Right atrium auricular region (tissue), 2 donors: ENCODE results near the gene SF3B6. TPM values are rescaled to one million over a fixed set of nuclear protein-coding genes. Genes with fewer than 3 reads are reported as not detected.

Experiments
- DNase-seq: peaks from one replicate; pipeline ENCODE4 v3.0.0-alpha.2; 2019; ENCODE audit warnings: low spot score
- H3K27ac ChIP-seq, 2 donors: fragments of 200-600 bp; sonication (generic); 1 replicate in 1 of 2; 2 replicates in 1 of 2; pipeline ENCODE4 v1.5.1; 2016 to 2019
- H3K27me3 ChIP-seq, 2 donors: fragments of 200-600 bp; sonication (generic); one replicate each; pipeline versions ENCODE4 v1.5.1 to v1.6.0; 2017 to 2019
- H3K36me3 ChIP-seq: fragments of 200-600 bp; sonication (generic); one replicate; pipeline ENCODE4 v1.5.1; 2016
- H3K4me1 ChIP-seq, 2 donors: fragments of 200-600 bp; sonication (generic); one replicate each; pipeline versions ENCODE4 v1.5.1 to v1.6.0; 2017 to 2019
- H3K4me3 ChIP-seq, 2 donors: fragments of 200-600 bp; sonication (generic); 1 replicate in 1 of 2; 2 replicates in 1 of 2; pipeline ENCODE4 v1.5.1; 2017 to 2019; ENCODE audit warnings: mild to moderate bottlenecking in 1 of 2, moderate library complexity in 1 of 2
- H3K9me3 ChIP-seq, 2 donors: fragments of 200-600 bp; sonication (generic); one replicate each; pipeline ENCODE4 v1.5.1; 2019
- total RNA-seq, 2 donors: library from RNA; depleted of rRNA; stranded (reverse); fragments of >200 nt; gene quantifications; one replicate each; pipeline ENCODE4 v1.1.0, GENCODE V29; 2016
- TF ChIP-seq, protein P1 (sequence below), 2 donors: fragments of 200-600 bp; sonication (generic); IDR thresholded peaks; one replicate each; pipeline ENCODE4 v1.5.1; 2019; ENCODE audit warnings: antibody characterized with exemption in 2 of 2

Gene SF3B6, protein sequence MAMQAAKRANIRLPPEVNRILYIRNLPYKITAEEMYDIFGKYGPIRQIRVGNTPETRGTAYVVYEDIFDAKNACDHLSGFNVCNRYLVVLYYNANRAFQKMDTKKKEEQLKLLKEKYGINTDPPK
- 10 to 100 TPM; 71.2 to 74.8 TPM for total RNA-seq

DNA sequence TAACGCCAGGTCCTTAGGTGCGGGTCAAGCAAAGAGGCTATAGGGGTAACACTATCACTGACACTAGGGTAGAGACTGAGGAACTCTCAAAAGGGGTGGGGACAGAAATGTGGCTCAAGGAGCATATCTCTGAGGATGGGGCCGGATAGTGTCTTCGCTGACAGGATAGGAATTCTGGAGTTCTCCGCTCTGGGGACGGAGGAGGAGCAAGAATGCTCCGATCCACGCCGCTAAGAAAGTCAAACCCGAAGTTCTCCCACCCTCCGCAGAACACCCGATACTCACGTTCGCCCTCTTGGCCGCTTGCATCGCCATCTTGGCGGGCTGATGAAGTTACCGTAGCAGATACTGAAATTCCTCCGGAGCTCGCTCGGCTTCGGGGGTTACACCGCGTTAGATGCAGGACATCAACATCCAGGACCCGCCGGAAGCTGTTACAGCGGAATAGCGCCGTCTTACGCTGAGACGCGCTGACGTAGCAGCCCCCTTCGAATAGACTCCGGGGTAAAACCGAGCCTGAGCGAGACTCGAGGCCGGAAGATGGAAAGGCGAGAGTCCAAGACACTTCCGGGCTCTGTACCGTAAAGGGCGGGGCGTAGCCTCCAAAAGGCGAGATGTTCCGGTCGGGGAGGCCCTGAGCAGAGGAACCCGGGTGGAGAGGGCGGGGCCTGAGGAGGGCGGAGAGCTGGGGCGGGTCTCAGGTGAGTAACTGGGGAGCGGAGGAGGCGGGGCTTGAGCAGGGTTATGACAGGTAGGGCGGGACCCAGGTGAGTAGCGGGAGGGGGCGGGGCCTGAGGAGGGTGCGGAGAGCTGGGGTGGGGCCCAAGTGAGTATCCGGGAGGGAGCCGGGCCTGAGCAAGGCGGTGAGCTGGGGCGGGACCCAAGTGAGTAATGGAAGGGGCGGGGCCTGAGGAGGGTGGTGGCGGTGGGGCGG, at the start of gene SF3B6:
TSS of gene SF3B6 (minus strand) at position 412 of the 934 bp plus-strand sequence. CDS start at position 315, 97 bp downstream.
- peak within 1 kb of the TSS; percentile 87 to 90 for H3K27ac ChIP-seq
- peak; percentile 97 for DNase-seq
- no peaks in the 10 kb centered on the region for H3K27me3 ChIP-seq
- H3K36me3 ChIP-seq = peaks cover 18% of the 10 kb centered on the region
- H3K4me3 ChIP-seq = peak within 1 kb of the TSS; percentile 73 to 74
- TF ChIP-seq, protein P1, sequence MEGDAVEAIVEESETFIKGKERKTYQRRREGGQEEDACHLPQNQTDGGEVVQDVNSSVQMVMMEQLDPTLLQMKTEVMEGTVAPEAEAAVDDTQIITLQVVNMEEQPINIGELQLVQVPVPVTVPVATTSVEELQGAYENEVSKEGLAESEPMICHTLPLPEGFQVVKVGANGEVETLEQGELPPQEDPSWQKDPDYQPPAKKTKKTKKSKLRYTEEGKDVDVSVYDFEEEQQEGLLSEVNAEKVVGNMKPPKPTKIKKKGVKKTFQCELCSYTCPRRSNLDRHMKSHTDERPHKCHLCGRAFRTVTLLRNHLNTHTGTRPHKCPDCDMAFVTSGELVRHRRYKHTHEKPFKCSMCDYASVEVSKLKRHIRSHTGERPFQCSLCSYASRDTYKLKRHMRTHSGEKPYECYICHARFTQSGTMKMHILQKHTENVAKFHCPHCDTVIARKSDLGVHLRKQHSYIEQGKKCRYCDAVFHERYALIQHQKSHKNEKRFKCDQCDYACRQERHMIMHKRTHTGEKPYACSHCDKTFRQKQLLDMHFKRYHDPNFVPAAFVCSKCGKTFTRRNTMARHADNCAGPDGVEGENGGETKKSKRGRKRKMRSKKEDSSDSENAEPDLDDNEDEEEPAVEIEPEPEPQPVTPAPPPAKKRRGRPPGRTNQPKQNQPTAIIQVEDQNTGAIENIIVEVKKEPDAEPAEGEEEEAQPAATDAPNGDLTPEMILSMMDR (IDR thresholded peaks at IDR 0.05) = no peak
- H3K4me1 ChIP-seq = peaks cover 0 to 23% of the 10 kb centered on the region in 2 donors
- no peaks in the 10 kb centered on the region for H3K9me3 ChIP-seq

DNA sequence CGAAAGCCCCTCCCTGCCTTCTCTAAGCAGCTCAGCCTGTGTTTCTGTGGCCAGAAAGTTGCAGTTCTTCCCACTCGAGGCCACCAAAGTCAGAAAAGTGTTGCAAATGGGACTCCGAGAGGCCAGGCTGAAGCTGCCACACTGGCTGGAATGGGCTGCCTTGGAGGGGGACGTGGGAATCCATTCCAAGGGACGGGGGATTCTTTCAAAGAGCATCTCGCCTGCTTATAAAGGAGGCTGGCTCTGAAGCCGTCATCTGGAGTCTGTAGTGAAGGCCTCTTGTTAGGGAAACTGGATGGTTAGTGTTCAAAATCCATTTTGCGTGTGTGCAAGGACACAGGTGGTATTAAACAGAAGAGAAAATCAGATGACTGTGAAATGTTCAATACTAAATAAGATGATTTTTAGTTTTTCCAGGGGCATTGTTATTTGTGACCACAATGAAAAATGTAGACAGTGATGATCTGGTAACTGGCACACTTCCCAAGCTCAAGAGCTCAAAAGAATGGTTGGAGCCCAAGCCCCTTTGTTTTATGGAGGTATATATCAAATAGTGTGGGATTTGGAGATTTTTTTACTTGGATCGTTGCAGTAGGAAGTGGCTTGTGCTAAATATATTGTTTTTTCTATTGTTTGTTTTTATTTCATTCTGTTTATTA, 47.9 kb upstream of the SF3B6 start:
- no peaks in the 10 kb centered on the region for H3K9me3 ChIP-seq
- TF ChIP-seq, protein P1 (IDR thresholded peaks at IDR 0.05) = no peak
- H3K27me3 ChIP-seq = no peaks in the 10 kb centered on the region
- H3K36me3 ChIP-seq = no peaks in the 10 kb centered on the region
- peaks cover 0 to 30% of the 10 kb centered on the region in 2 donors for H3K4me1 ChIP-seq
- DNase-seq = no peak
- H3K4me3 ChIP-seq = peak overlapping the region; percentile 65 to 77
- peak overlapping the region; percentile 92 to 96 for H3K27ac ChIP-seq

GRCh38 chr2:24123195-24123921, 47.2 kb upstream of the SF3B6 start, which contains the start of the genes FAM228B and PFN4:
FAM228B (plus strand) TSS chr2:24123469; CDS start chr2:24124362, 893 bp downstream.
PFN4 (minus strand) TSS chr2:24123334; CDS start chr2:24122535, 799 bp downstream.
- peak within 1 kb of the TSS; percentile 65 to 77 for H3K4me3 ChIP-seq
- H3K27ac ChIP-seq = peak within 1 kb of the TSS; percentile 92 to 96
- H3K36me3 ChIP-seq = no peaks in the 10 kb centered on the region
- H3K27me3 ChIP-seq = no peaks in the 10 kb centered on the region
- H3K4me1 ChIP-seq = peaks cover 0 to 30% of the 10 kb centered on the region in 2 donors
- no peaks in the 10 kb centered on the region for H3K9me3 ChIP-seq
- TF ChIP-seq, protein P1 (IDR thresholded peaks at IDR 0.05) = no peak
- DNase-seq = peak; percentile 88

GRCh38 chr2:24122366-24123194, 46.5 kb upstream of the SF3B6 start:
- Histone ChIP-seq H3K27me3 (no peaks in the 10 kb centered on the region), H3K4me3 (peak overlapping the region; percentile 65 to 77), H3K36me3 (no peaks in the 10 kb centered on the region), H3K4me1 (peaks cover 0 to 30% of the 10 kb centered on the region in 2 donors), H3K27ac (peak overlapping the region; percentile 92 to 96), H3K9me3 (no peaks in the 10 kb centered on the region)
- TF ChIP-seq, protein P1 (IDR thresholded peaks at IDR 0.05) = no peak
- DNase-seq = no peak
